IPS-18c (cell line): ENCODE measurements around the gene UMAD1.
"Not testable (repeated sequence)": the region's sequence is repeated elsewhere in the genome, so short reads cannot be mapped to it uniquely, and the experiment has no call there.

Source experiments
- H3K4me3 ChIP-seq: 2 replicates; pipeline ENCODE4 v1.7.0; 2013; ENCODE audit warnings: low read depth, mild to moderate bottlenecking, low read length, moderate library complexity; ENCODE audit not compliant: insufficient read depth
- H3K9me3 ChIP-seq: one replicate; pipeline ENCODE4 v1.6.1; 2013; ENCODE audit warnings: mild to moderate bottlenecking, low read length, moderate library complexity; ENCODE audit not compliant: control insufficient read depth, insufficient read depth

Gene UMAD1

GRCh38 chr7:7642081-7642480, 1.5 kb downstream of the UMAD1 start:
- Histone ChIP-seq H3K4me3 (no peak overlapping the region), H3K9me3 (no peaks in the 10 kb centered on the region)

- Histone ChIP-seq H3K4me3 (no peak overlapping the region), H3K9me3 (no peaks in the 10 kb centered on the region)
Measured at GRCh38 chr7:7647495-7648036, 7.0 kb downstream of the UMAD1 start.

GRCh38 chr7:7650682-7651206, 10.2 kb downstream of the UMAD1 start:
- Histone ChIP-seq H3K9me3 (no peaks in the 10 kb centered on the region), H3K4me3 (no peak overlapping the region)

GRCh38 chr7:7651479-7651878, 10.9 kb downstream of the UMAD1 start:
- H3K9me3 ChIP-seq = no peaks in the 10 kb centered on the region
- H3K4me3 ChIP-seq = no peak overlapping the region

GRCh38 chr7:7652798-7653540, 12.4 kb downstream of the UMAD1 start:
- Histone ChIP-seq H3K9me3 (no peaks in the 10 kb centered on the region), H3K4me3 (no peak overlapping the region)

GRCh38 chr7:7653593-7654187, 13.1 kb downstream of the UMAD1 start:
- Histone ChIP-seq H3K9me3 (no peaks in the 10 kb centered on the region), H3K4me3 (no peak overlapping the region)

GRCh38 chr7:7654964-7655715, 14.6 kb downstream of the UMAD1 start:
- Histone ChIP-seq H3K4me3 (no peak overlapping the region), H3K9me3 (no peaks in the 10 kb centered on the region)

- H3K9me3 ChIP-seq, H3K4me3 ChIP-seq: not testable (repeated sequence)
Measured at GRCh38 chr7:7656459-7656858, 15.9 kb downstream of the UMAD1 start.

- Histone ChIP-seq H3K4me3 (no peak overlapping the region), H3K9me3 (no peaks in the 10 kb centered on the region)
Measured at GRCh38 chr7:7662527-7662926, 22.0 kb downstream of the UMAD1 start.

GRCh38 chr7:7664291-7664690, 23.7 kb downstream of the UMAD1 start:
- no peak overlapping the region for H3K4me3 ChIP-seq

GRCh38 chr7:7665031-7665430, 24.5 kb downstream of the UMAD1 start:
- H3K9me3 ChIP-seq = no peaks in the 10 kb centered on the region
- no peak overlapping the region for H3K4me3 ChIP-seq

More at GRCh38 chr7:7664291-7664690, 23.7 kb downstream of the UMAD1 start:
- no peaks in the 10 kb centered on the region for H3K9me3 ChIP-seq

- no peak overlapping the region for H3K4me3 ChIP-seq
Measured at GRCh38 chr7:7667187-7667586, 26.6 kb downstream of the UMAD1 start.

GRCh38 chr7:7668706-7669105, 28.2 kb downstream of the UMAD1 start:
- Histone ChIP-seq H3K4me3 (no peak overlapping the region), H3K9me3 (no peaks in the 10 kb centered on the region)

More at GRCh38 chr7:7667187-7667586, 26.6 kb downstream of the UMAD1 start:
- H3K9me3 ChIP-seq = no peaks in the 10 kb centered on the region

GRCh38 chr7:7670490-7670889, 29.9 kb downstream of the UMAD1 start:
- no peak overlapping the region for H3K4me3 ChIP-seq
- H3K9me3 ChIP-seq = no peaks in the 10 kb centered on the region

- Histone ChIP-seq H3K4me3 (no peak overlapping the region), H3K9me3 (no peaks in the 10 kb centered on the region)
Measured at GRCh38 chr7:7671361-7671760, 30.8 kb downstream of the UMAD1 start.

GRCh38 chr7:7672545-7673239, 32.1 kb downstream of the UMAD1 start:
- no peaks in the 10 kb centered on the region for H3K9me3 ChIP-seq
- no peak overlapping the region for H3K4me3 ChIP-seq

GRCh38 chr7:7673240-7673550, 32.6 kb downstream of the UMAD1 start:
- Histone ChIP-seq H3K9me3 (no peaks in the 10 kb centered on the region), H3K4me3 (no peak overlapping the region)
